PC-9 (cell line): Measurements from ENCODE around the gene CSF1. TPM values are rescaled to one million over a fixed set of nuclear protein-coding genes. Genes with fewer than 3 reads are reported as not detected.
A peak's percentile ranks its signal among the peaks of the same experiment; 100 is the strongest.

Source experiments
- BruUV-seq: library from RNA; stranded (reverse); fragments of 400-500 nt; replicated peaks from 2 replicates; lab custom pipeline; 2021; lab: Mats Ljungman, UMichigan
- CTCF ChIA-PET: fragments of 300-600 bp; sonication (Branson Sonifier 250); formaldehyde crosslinking; loops from one replicate; lab custom pipeline; 2022; ENCODE audit warnings: antibody characterized with exemption; lab: Charles Lee
- POLR2A ChIA-PET: fragments of 300-600 bp; sonication (Branson Sonifier 250); formaldehyde crosslinking; loops from one replicate; lab custom pipeline; 2022; ENCODE audit warnings: antibody characterized with exemption; ENCODE audit not compliant: unreplicated experiment; lab: Charles Lee
- DNase-seq, 2 experiments: peaks; one replicate each; pipeline versions ENCODE4 v3.0.0 to v3.0.0-alpha.2; 2015 to 2022; ENCODE audit warnings: mixed read lengths in 1 of 2
- H2AFZ ChIP-seq: fragments of 200-600 bp; sonication (generic); 2 replicates; pipeline ENCODE4 v1.8.1; 2017; ENCODE audit warnings: antibody characterized with exemption
- H3F3A ChIP-seq: fragments of 200-600 bp; sonication (generic); 2 replicates; pipeline ENCODE4 v1.8.1; 2017; ENCODE audit warnings: antibody characterized with exemption, mild to moderate bottlenecking, low read depth; ENCODE audit not compliant: insufficient read depth
- H3K27ac ChIP-seq: fragments of 200-600 bp; sonication (generic); 2 replicates; pipeline ENCODE4 v1.6.1; 2016; ENCODE audit warnings: mixed run types
- H3K27me3 ChIP-seq: fragments of 200-600 bp; sonication (generic); 2 replicates; pipeline ENCODE4 v1.6.1; 2016; ENCODE audit warnings: low read depth, mixed run types; ENCODE audit not compliant: insufficient read depth
- H3K36me3 ChIP-seq: fragments of 200-600 bp; sonication (generic); 2 replicates; pipeline ENCODE4 v1.6.1; 2016; ENCODE audit warnings: low read depth, mixed run types
- H3K4me1 ChIP-seq: fragments of 200-600 bp; sonication (generic); replicated peaks from 2 replicates; pipeline ENCODE4 v1.6.1; 2016; ENCODE audit warnings: mixed run types; ENCODE audit not compliant: insufficient read depth
- H3K4me2 ChIP-seq: fragments of 200-600 bp; sonication (generic); 2 replicates; pipeline ENCODE4 v1.6.1; 2017; ENCODE audit warnings: mixed run types
- H3K4me3 ChIP-seq: fragments of 200-600 bp; sonication (generic); 2 replicates; pipeline ENCODE4 v1.6.1; 2016; ENCODE audit warnings: mixed run types
- H3K79me2 ChIP-seq: fragments of 200-600 bp; sonication (generic); 2 replicates; pipeline ENCODE4 v1.6.1; 2017; ENCODE audit warnings: low read depth, mixed run types
- H3K9me2 ChIP-seq: fragments of 200-600 bp; sonication (generic); 2 replicates; pipeline ENCODE4 v1.8.1; 2017; ENCODE audit warnings: mild to moderate bottlenecking; ENCODE audit not compliant: insufficient read depth
- H3K9me3 ChIP-seq: fragments of 200-600 bp; sonication (generic); 2 replicates; pipeline ENCODE4 v1.8.1; 2016; ENCODE audit warnings: low read depth; ENCODE audit not compliant: insufficient read depth
- H4K20me1 ChIP-seq: fragments of 200-600 bp; sonication (generic); 2 replicates; pipeline ENCODE4 v1.8.1; 2017; ENCODE audit not compliant: insufficient read depth
- CTCF ChIP-seq: fragments of 200-600 bp; sonication (generic); conservative IDR thresholded peaks from 2 replicates; pipeline ENCODE4 v1.6.1; 2017; ENCODE audit warnings: mixed run types, antibody characterized with exemption, mild to moderate bottlenecking, moderate library complexity
- EZH2 ChIP-seq: fragments of 200-600 bp; sonication (generic); IDR thresholded peaks from 2 replicates; pipeline ENCODE4 v1.8.0; 2017; ENCODE audit warnings: antibody characterized with exemption, low read depth
- intact Hi-C: fragments of 100-400 bp; cut with micrococcal nuclease; formaldehyde crosslinking; loops from one replicate; pipeline ENCODE4 v1.10.0; 2022; ENCODE audit not compliant: unreplicated experiment
- total RNA-seq: library from RNA; stranded (reverse); gene quantifications from 2 replicates; pipeline ENCODE4 v1.2.3, GENCODE V29; 2021

CSF1 gene
- total RNA-seq, 1 experiment from 2014 or later, result 29.8 TPM

- no peaks in the 10 kb centered on the region for H3K36me3 ChIP-seq
- H3K27me3 ChIP-seq, result no peaks in the 10 kb centered on the region
- no peak overlapping the region; the same call in 1 of the 2 replicates for H3K4me2 ChIP-seq
- POLR2A ChIA-PET, result no interaction called here
- CTCF ChIA-PET, result no interaction called here
- peaks cover 10% of the 10 kb centered on the region for H3F3A ChIP-seq
- no peak overlapping the region for H3K4me3 ChIP-seq
- H3K4me1 ChIP-seq, result peaks cover 25% of the 10 kb centered on the region
- BruUV-seq, result no TSS peak
- TF ChIP-seq CTCF (no peak), EZH2 (no peak)
- no peak overlapping the region for H2AFZ ChIP-seq
- H3K9me2 ChIP-seq, result no peaks in the 10 kb centered on the region
- H3K79me2 ChIP-seq, result no peaks in the 10 kb centered on the region
- H3K27ac ChIP-seq, result no peak overlapping the region
- H3K9me3 ChIP-seq, result peaks cover 7% of the 10 kb centered on the region
- DNase-seq, result no peak
- intact Hi-C loops, result no loop called here
- no peaks in the 10 kb centered on the region for H4K20me1 ChIP-seq
These were observed 59.3 kb downstream of the CSF1 start for GRCh38 chr1:109969907-109970306.

- no peak for DNase-seq
- Histone ChIP-seq H3K27me3 (no peaks in the 10 kb centered on the region), H2AFZ (no peak overlapping the region), H3K4me3 (no peak overlapping the region), H3K4me1 (peaks cover 42% of the 10 kb centered on the region), H3K9me3 (peaks cover 13% of the 10 kb centered on the region), H4K20me1 (no peaks in the 10 kb centered on the region), H3K79me2 (no peaks in the 10 kb centered on the region), H3K27ac (no peak overlapping the region), H3K36me3 (no peaks in the 10 kb centered on the region), H3F3A (peaks cover 27% of the 10 kb centered on the region), H3K4me2 (no peak overlapping the region), H3K9me2 (no peaks in the 10 kb centered on the region)
- CTCF ChIA-PET, result no interaction called here
- POLR2A ChIA-PET, result no interaction called here
- TF ChIP-seq EZH2 (no peak), CTCF (no peak)
- no TSS peak for BruUV-seq
- intact Hi-C loops, result no loop called here
These were observed 60.9 kb downstream of the CSF1 start for GRCh38 chr1:109971559-109971958.

- ChIA-PET POLR2A (no interaction called here), CTCF (no interaction called here)
- H3K27me3 ChIP-seq, result no peaks in the 10 kb centered on the region
- intact Hi-C loops, result loop anchor here (2.0 kb wide), 1 partner anchor 13 kb away; no protein-coding TSS in a partner anchor
- peaks cover 20% of the 10 kb centered on the region; the same call in 1 of the 2 replicates for H3K9me3 ChIP-seq
- H3F3A ChIP-seq, result peaks cover 44% of the 10 kb centered on the region
- BruUV-seq, result no TSS peak
- TF ChIP-seq CTCF, result no peak
- no peak for TF ChIP-seq EZH2
- no peak for DNase-seq
- peaks cover 65% of the 10 kb centered on the region for H3K4me1 ChIP-seq
- no peaks in the 10 kb centered on the region for H4K20me1 ChIP-seq
- no peaks in the 10 kb centered on the region for H3K9me2 ChIP-seq
- no peak overlapping the region for H2AFZ ChIP-seq
- H3K4me2 ChIP-seq, result no peak overlapping the region
- H3K36me3 ChIP-seq, result no peaks in the 10 kb centered on the region
- H3K79me2 ChIP-seq, result no peaks in the 10 kb centered on the region
- H3K27ac ChIP-seq, result peak overlapping the region; percentile 90
- H3K4me3 ChIP-seq, result no peak overlapping the region
These were observed 63.5 kb downstream of the CSF1 start for GRCh38 chr1:109974191-109974590.
